HEK293 (cell line): Measurements from ENCODE around the gene TRIM73.
A peak's percentile ranks its signal among the peaks of the same experiment; 100 is the strongest.
"Not testable (repeated sequence)": the region's sequence is repeated elsewhere in the genome, so short reads cannot be mapped to it uniquely, and the experiment has no call there.

ENCODE experiments used
- CTCF ChIA-PET: fragments of 350-600 bp; formaldehyde crosslinking; extraction: SDS; loops from one replicate; lab custom pipeline; 2021; ENCODE audit warnings: antibody characterized with exemption; lab: Yijun Ruan, JAX
- POLR2A ChIA-PET: fragments of 300-600 bp; formaldehyde crosslinking; extraction: SDS; loops from one replicate; lab custom pipeline; 2020; ENCODE audit warnings: antibody characterized with exemption, inconsistent platforms; lab: Yijun Ruan, JAX
- H3K27ac ChIP-seq: fragments of 200-500 bp; sonication (Bioruptor generic); 2 replicates; pipeline ENCODE4 v1.5.1; 2014; ENCODE audit warnings: low read depth, low read length, control low read depth, inconsistent platforms; ENCODE audit errors: extremely low read depth
- H3K36me3 ChIP-seq, 2 experiments: fragments of 200-500 bp in 1 of 2; sonication (Bioruptor generic) in 1 of 2; 1 replicate in 1 of 2; 2 replicates in 1 of 2; pipeline ENCODE4 v1.5.1; 2014 to 2017; ENCODE audit warnings: inconsistent platforms in 2 of 2, low read length in 2 of 2; ENCODE audit not compliant: control insufficient read depth in 2 of 2, insufficient read depth in 1 of 2
- H3K4me1 ChIP-seq: fragments of 200-500 bp; sonication (Bioruptor generic); 2 replicates; pipeline ENCODE4 v1.5.1; 2014; ENCODE audit warnings: mild to moderate bottlenecking, low read length, inconsistent platforms; ENCODE audit not compliant: control insufficient read depth, insufficient read depth
- H3K4me3 ChIP-seq: 2 replicates; pipeline ENCODE4 v1.5.1; 2011; ENCODE audit warnings: low read depth, mild to moderate bottlenecking, control low read depth, low read length, moderate library complexity
- H3K9me3 ChIP-seq: fragments of 200-500 bp; sonication (Bioruptor generic); 2 replicates; pipeline ENCODE4 v1.5.1; 2014; ENCODE audit warnings: low read depth, low read length, inconsistent platforms; ENCODE audit not compliant: control insufficient read depth, insufficient read depth
- SCRT1 ChIP-seq: fragments of 450-650 bp; formaldehyde crosslinking; IDR thresholded peaks from 2 replicates; pipeline ENCODE4 v1.5.1; 2016; ENCODE audit warnings: missing biosample characterization, missing genetic modification characterization, borderline replicate concordance
- SCRT2 ChIP-seq: fragments of 450-650 bp; formaldehyde crosslinking; IDR thresholded peaks from 2 replicates; pipeline ENCODE4 v1.5.1; 2016; ENCODE audit warnings: missing biosample characterization, missing genetic modification characterization
- ZBTB26 ChIP-seq: fragments of 450-650 bp; formaldehyde crosslinking; optimal IDR thresholded peaks from 2 replicates; pipeline ENCODE3; 2016; ENCODE audit warnings: missing biosample characterization, mild to moderate bottlenecking, missing genetic modification characterization
- ZSCAN30 ChIP-seq: fragments of 450-650 bp; IDR thresholded peaks from 2 replicates; pipeline ENCODE4 v1.5.1; 2018; ENCODE audit warnings: missing biosample characterization, mild to moderate bottlenecking, missing genetic modification characterization, moderate library complexity

TRIM73 gene

DNA sequence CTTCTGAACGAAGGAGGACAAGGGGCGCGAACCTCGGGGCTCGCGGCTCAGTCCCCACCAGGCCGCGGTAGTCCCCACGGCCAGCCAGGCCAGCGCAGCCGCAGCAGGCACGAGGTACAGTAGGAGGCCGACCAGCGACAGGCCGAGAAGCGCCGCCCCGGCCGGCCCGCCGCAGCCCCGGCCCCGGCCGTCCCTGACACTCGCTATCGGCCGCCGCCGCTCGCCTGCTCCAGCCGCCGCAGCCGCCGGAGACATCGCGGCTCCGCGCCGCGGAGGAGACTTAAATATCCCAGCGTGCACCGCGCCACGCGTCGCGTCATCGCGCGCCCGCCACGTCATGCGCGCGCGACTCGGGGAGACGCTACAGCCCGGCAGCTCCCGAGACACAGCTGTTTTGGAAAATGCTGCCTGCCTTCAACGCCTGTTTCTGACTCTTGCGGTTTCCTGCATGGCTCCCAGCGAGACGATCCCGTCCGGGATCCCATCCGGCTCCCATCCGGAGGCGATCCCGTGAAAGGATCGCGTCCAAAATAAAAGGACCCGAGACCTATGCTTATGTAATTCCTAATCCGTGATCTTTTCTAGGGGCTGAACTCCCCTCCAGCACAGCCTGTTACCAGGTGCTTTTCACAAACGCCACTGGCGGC is 47.2 kb downstream of the TRIM73 start:
- CTCF ChIA-PET, POLR2A ChIA-PET, H3K4me1 ChIP-seq, H3K9me3 ChIP-seq: not testable (repeated sequence)
- peaks cover 15 to 30% of the 10 kb centered on the region in 2 experiments for H3K36me3 ChIP-seq
- peak overlapping the region; percentile 31; the same call in 1 of the 2 replicates for H3K27ac ChIP-seq
- peak overlapping the region; percentile 53 for H3K4me3 ChIP-seq
- TF ChIP-seq ZBTB26 (tag by site-specific recombination) (peak; percentile 37), ZSCAN30 (tag by site-specific recombination) (0 out of 2 replicates have a peak, but pooled peaks have one; percentile 32)

GRCh38 chr7:75449946-75450345 is 54.5 kb downstream of the TRIM73 start:
- CTCF ChIA-PET, H3K4me3 ChIP-seq, H3K27ac ChIP-seq, H3K4me1 ChIP-seq, H3K36me3 ChIP-seq, POLR2A ChIA-PET, H3K9me3 ChIP-seq: not testable (repeated sequence)

DNA sequence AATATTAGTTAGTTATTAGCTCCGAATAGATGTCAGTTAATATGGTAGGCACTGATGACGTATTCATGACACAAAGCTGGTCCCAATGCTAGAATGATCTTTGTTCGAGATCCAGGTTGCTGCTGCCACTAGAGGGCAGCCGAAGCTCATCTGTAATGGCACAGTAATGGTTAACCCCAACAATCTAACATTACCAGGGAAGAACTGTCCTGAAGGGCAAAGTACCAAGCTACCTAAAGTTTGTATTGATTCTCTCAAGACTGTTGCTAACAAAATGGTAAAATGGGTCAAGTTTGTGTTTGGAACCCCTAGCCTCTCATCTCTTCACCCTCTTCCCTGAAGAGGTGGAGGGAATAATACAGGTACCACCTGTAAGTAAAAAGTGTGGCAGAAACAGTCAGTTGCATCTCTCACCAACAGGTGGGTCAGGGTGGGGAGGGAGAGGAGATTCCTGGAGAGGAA is 57.1 kb downstream of the TRIM73 start:
- CTCF ChIA-PET, result not testable (repeated sequence)
- TF ChIP-seq SCRT2 (tag by site-specific recombination) (peak; percentile 97), SCRT1 (tag by site-specific recombination) (peak; percentile 97)
- TF ChIP-seq, all 188 proteins: peak for 2; not testable (repeated sequence) for 186
- H3K4me1 ChIP-seq, H3K4me3 ChIP-seq, POLR2A ChIA-PET, H3K27ac ChIP-seq, H3K36me3 ChIP-seq, H3K9me3 ChIP-seq: not testable (repeated sequence)
